OCI-LY7 (cell line): ENCODE measurements around the gene GRK5. TPM values are rescaled to one million over a fixed set of nuclear protein-coding genes. Genes with fewer than 3 reads are reported as not detected.

Experiments
- BruUV-seq: library from RNA; stranded (reverse); fragments of 400-500 nt; replicated peaks from 2 replicates; lab custom pipeline; 2021; lab: Mats Ljungman, UMichigan
- CTCF ChIA-PET: fragments of 300-600 bp; sonication (Branson Sonifier 250); formaldehyde crosslinking; loops from one replicate; lab custom pipeline; 2022; ENCODE audit warnings: antibody characterized with exemption; ENCODE audit not compliant: unreplicated experiment; lab: Charles Lee
- POLR2A ChIA-PET: fragments of 300-600 bp; sonication (Branson Sonifier 250); formaldehyde crosslinking; loops from one replicate; lab custom pipeline; 2022; ENCODE audit warnings: antibody characterized with exemption; lab: Charles Lee
- DNase-seq: peaks from one replicate; pipeline ENCODE4 v3.0.0-alpha.2; 2015; ENCODE audit warnings: low spot score
- H2AFZ ChIP-seq: fragments of 200-600 bp; sonication (generic), shearing (Covaris generic); 2 replicates; pipeline ENCODE4 v1.6.1; 2014; ENCODE audit warnings: mild to moderate bottlenecking, antibody characterized with exemption, low read length, moderate library complexity
- H3K27ac ChIP-seq: fragments of 200-600 bp; sonication (generic); 2 replicates; pipeline ENCODE4 v1.5.1; 2014; ENCODE audit warnings: mixed run types, low read depth, mild to moderate bottlenecking, moderate library complexity, low read length, inconsistent platforms; ENCODE audit not compliant: poor library complexity, severe bottlenecking
- H3K36me3 ChIP-seq: fragments of 200-600 bp; sonication (generic); 2 replicates; pipeline ENCODE4 v1.6.1; 2014; ENCODE audit warnings: mild to moderate bottlenecking, antibody characterized with exemption, low read length, moderate library complexity, mixed read lengths; ENCODE audit not compliant: insufficient read depth
- H3K4me1 ChIP-seq: fragments of 200-600 bp; sonication (generic); 2 replicates; pipeline ENCODE4 v1.5.1; 2014; ENCODE audit warnings: mild to moderate bottlenecking, low read length; ENCODE audit not compliant: insufficient read depth, poor library complexity, severe bottlenecking
- H3K4me2 ChIP-seq: fragments of 200-600 bp; sonication (generic); 2 replicates; pipeline ENCODE4 v1.6.1; 2014; ENCODE audit warnings: mild to moderate bottlenecking, low read length
- H3K4me3 ChIP-seq: fragments of 200-600 bp; sonication (generic); 2 replicates; pipeline ENCODE4 v1.5.1; 2014; ENCODE audit warnings: mild to moderate bottlenecking, low read depth, low read length; ENCODE audit not compliant: poor library complexity, severe bottlenecking
- H3K79me2 ChIP-seq: fragments of 200-600 bp; sonication (generic); 2 replicates; pipeline ENCODE4 v1.6.1; 2016; ENCODE audit warnings: low read depth, mild to moderate bottlenecking, low read length, moderate library complexity, mixed read lengths; ENCODE audit not compliant: insufficient read depth
- H3K9me2 ChIP-seq: fragments of 200-600 bp; sonication (generic); 2 replicates; pipeline ENCODE4 v1.6.1; 2016; ENCODE audit warnings: mild to moderate bottlenecking, low read length, mixed read lengths; ENCODE audit not compliant: insufficient read depth
- H3K9me3 ChIP-seq: fragments of 200-600 bp; sonication (generic); 2 replicates; pipeline ENCODE4 v1.6.1; 2014; ENCODE audit warnings: mild to moderate bottlenecking, mixed run types, low read length, mixed read lengths
- H4K20me1 ChIP-seq: fragments of 200-600 bp; sonication (generic); 2 replicates; pipeline ENCODE4 v1.6.1; 2014; ENCODE audit warnings: mild to moderate bottlenecking, antibody characterized with exemption, low read length, moderate library complexity, mixed read lengths; ENCODE audit not compliant: insufficient read depth
- EZH2phosphoT487 ChIP-seq: fragments of 200-600 bp; sonication (generic); IDR thresholded peaks from 2 replicates; pipeline ENCODE4 v1.6.1; 2018; ENCODE audit warnings: low read depth, borderline replicate concordance, mild to moderate bottlenecking, mixed run types, antibody characterized with exemption, low read length, moderate library complexity, mixed read lengths
- intact Hi-C: fragments of 100-400 bp; cut with micrococcal nuclease; formaldehyde crosslinking; loops from one replicate; pipeline ENCODE4 v1.10.0; 2022; ENCODE audit not compliant: unreplicated experiment
- total RNA-seq, 2 experiments: library from RNA; depleted of rRNA in 1 of 2; stranded (reverse); fragments of >200 nt in 1 of 2; shearing (Covaris generic) in 1 of 2; gene quantifications; 2 replicates each; pipeline ENCODE4 v1.2.3, GENCODE V29; 2014 to 2022
- TF ChIP-seq, protein P1 (sequence below): fragments of 200-600 bp; sonication (generic); conservative IDR thresholded peaks from 2 replicates; pipeline ENCODE4 v1.5.1; 2014; ENCODE audit warnings: mild to moderate bottlenecking, antibody characterized with exemption, low read length, moderate library complexity, mixed read lengths

The GRK5 gene
- total RNA-seq, 2 experiments from 2014 or later, result 4.7 to 10.2 TPM

GRCh38 chr10:119450606-119451299 is 243.4 kb downstream of the GRK5 start:
- Histone ChIP-seq H3K27ac (no peak overlapping the region), H3K36me3 (no peaks in the 10 kb centered on the region), H3K9me2 (no peaks in the 10 kb centered on the region), H3K4me3 (no peak overlapping the region), H3K4me2 (no peak overlapping the region), H2AFZ (no peak overlapping the region), H3K9me3 (no peaks in the 10 kb centered on the region), H3K79me2 (no peaks in the 10 kb centered on the region), H4K20me1 (no peaks in the 10 kb centered on the region), H3K4me1 (peaks cover 9% of the 10 kb centered on the region)
- DNase-seq, result no peak
- POLR2A ChIA-PET, result no interaction called here
- intact Hi-C loops, result no loop called here
- CTCF ChIA-PET, result no interaction called here
- TF ChIP-seq EZH2phosphoT487, result no peak
- TF ChIP-seq, protein P1, sequence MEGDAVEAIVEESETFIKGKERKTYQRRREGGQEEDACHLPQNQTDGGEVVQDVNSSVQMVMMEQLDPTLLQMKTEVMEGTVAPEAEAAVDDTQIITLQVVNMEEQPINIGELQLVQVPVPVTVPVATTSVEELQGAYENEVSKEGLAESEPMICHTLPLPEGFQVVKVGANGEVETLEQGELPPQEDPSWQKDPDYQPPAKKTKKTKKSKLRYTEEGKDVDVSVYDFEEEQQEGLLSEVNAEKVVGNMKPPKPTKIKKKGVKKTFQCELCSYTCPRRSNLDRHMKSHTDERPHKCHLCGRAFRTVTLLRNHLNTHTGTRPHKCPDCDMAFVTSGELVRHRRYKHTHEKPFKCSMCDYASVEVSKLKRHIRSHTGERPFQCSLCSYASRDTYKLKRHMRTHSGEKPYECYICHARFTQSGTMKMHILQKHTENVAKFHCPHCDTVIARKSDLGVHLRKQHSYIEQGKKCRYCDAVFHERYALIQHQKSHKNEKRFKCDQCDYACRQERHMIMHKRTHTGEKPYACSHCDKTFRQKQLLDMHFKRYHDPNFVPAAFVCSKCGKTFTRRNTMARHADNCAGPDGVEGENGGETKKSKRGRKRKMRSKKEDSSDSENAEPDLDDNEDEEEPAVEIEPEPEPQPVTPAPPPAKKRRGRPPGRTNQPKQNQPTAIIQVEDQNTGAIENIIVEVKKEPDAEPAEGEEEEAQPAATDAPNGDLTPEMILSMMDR, result no peak
- BruUV-seq, result no TSS peak

- Histone ChIP-seq H4K20me1 (no peaks in the 10 kb centered on the region), H2AFZ (no peak overlapping the region), H3K9me3 (no peaks in the 10 kb centered on the region), H3K36me3 (no peaks in the 10 kb centered on the region), H3K4me2 (no peak overlapping the region), H3K9me2 (no peaks in the 10 kb centered on the region), H3K4me3 (no peak overlapping the region), H3K79me2 (no peaks in the 10 kb centered on the region), H3K4me1 (peaks cover 11% of the 10 kb centered on the region), H3K27ac (no peak overlapping the region)
- ChIA-PET POLR2A (interaction anchor here (0.6 kb wide), 1 partner anchor 288 kb away, joined by 3 read pairs; no protein-coding TSS in a partner anchor), CTCF (no interaction called here)
- BruUV-seq, result no TSS peak
- TF ChIP-seq, protein P1, result no peak
- TF ChIP-seq EZH2phosphoT487, result no peak
- intact Hi-C loops, result no loop called here
- no peak for DNase-seq
Observed at GRCh38 chr10:119451300-119451896, 244.0 kb downstream of the GRK5 start.

DNA sequence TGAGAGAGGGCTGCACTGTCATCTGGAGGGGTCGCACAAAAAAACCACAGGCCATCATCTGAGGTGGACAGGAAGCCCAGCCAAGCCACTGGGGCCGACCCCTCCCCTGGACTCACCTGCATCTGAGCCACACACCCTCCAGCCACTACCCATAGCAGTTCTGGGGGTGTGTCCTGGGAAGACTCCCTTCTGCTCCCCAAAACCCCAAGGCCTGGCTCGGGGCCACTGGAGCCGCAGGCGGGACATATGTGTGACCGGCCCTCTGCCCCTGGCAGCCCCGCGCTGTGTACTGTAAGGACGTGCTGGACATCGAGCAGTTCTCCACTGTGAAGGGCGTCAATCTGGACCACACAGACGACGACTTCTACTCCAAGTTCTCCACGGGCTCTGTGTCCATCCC is 245.0 kb downstream of the GRK5 start:
- no TSS peak for BruUV-seq

More for the DNA sequence above, 245.0 kb downstream of the GRK5 start:
- no peak for DNase-seq
- no peak overlapping the region for H3K4me3 ChIP-seq
- ChIA-PET CTCF (no interaction called here), POLR2A (no interaction called here)
- TF ChIP-seq, protein P1, result no peak
- no peak for TF ChIP-seq EZH2phosphoT487
- no peaks in the 10 kb centered on the region for H3K9me3 ChIP-seq
- no peak overlapping the region for H3K4me2 ChIP-seq
- H3K9me2 ChIP-seq, result no peaks in the 10 kb centered on the region
- H3K36me3 ChIP-seq, result no peaks in the 10 kb centered on the region
- no peaks in the 10 kb centered on the region for H3K79me2 ChIP-seq
- H3K27ac ChIP-seq, result no peak overlapping the region
- H3K4me1 ChIP-seq, result peaks cover 11% of the 10 kb centered on the region
- H2AFZ ChIP-seq, result no peak overlapping the region
- intact Hi-C loops, result no loop called here
- no peaks in the 10 kb centered on the region for H4K20me1 ChIP-seq
